GM08714 (cell line): ENCODE results near the gene NOL11.
"Not testable (repeated sequence)": the region's sequence is repeated elsewhere in the genome, so short reads cannot be mapped to it uniquely, and the experiment has no call there.

ENCODE experiments used
- H3K4me3 ChIP-seq: fragments of 200-500 bp; sonication (Bioruptor generic); 2 replicates; pipeline ENCODE4 v1.5.1; 2014; ENCODE audit warnings: mild to moderate bottlenecking, low read length, inconsistent platforms
- ZNF274 ChIP-seq: IDR thresholded peaks from 2 replicates; pipeline ENCODE4 v1.6.1; 2012; ENCODE audit warnings: mild to moderate bottlenecking, low read depth, low read length

The NOL11 gene

GRCh38 chr17:67754001-67754400, 36.3 kb downstream of the NOL11 start:
- TF ChIP-seq ZNF274: no peak
- H3K4me3 ChIP-seq: no peak overlapping the region

- H3K4me3 ChIP-seq: not testable (repeated sequence)
These were observed 37.0 kb downstream of the NOL11 start for GRCh38 chr17:67754686-67755085.

GRCh38 chr17:67756766-67757165, 39.0 kb downstream of the NOL11 start:
- not testable (repeated sequence) for H3K4me3 ChIP-seq

- no peak for TF ChIP-seq ZNF274
These were observed 41.8 kb downstream of the NOL11 start for GRCh38 chr17:67759355-67760171.

GRCh38 chr17:67765623-67766022, 47.9 kb downstream of the NOL11 start:
- TF ChIP-seq ZNF274: no peak
- no peak overlapping the region for H3K4me3 ChIP-seq

More at GRCh38 chr17:67759355-67760171, 41.8 kb downstream of the NOL11 start:
- no peak overlapping the region for H3K4me3 ChIP-seq

GRCh38 chr17:67769231-67769630, 51.5 kb downstream of the NOL11 start:
- TF ChIP-seq ZNF274: no peak
- no peak overlapping the region for H3K4me3 ChIP-seq

- H3K4me3 ChIP-seq: no peak overlapping the region
- no peak for TF ChIP-seq ZNF274
These were observed 52.8 kb downstream of the NOL11 start for GRCh38 chr17:67770539-67770938.

GRCh38 chr17:67772679-67773078, 54.9 kb downstream of the NOL11 start:
- no peak overlapping the region for H3K4me3 ChIP-seq
- TF ChIP-seq ZNF274: no peak

GRCh38 chr17:67773246-67773645, 55.5 kb downstream of the NOL11 start:
- TF ChIP-seq ZNF274: no peak

GRCh38 chr17:67779098-67779672, 61.4 kb downstream of the NOL11 start:
- no peak for TF ChIP-seq ZNF274
- H3K4me3 ChIP-seq: no peak overlapping the region

More at GRCh38 chr17:67773246-67773645, 55.5 kb downstream of the NOL11 start:
- no peak overlapping the region for H3K4me3 ChIP-seq

GRCh38 chr17:67784364-67785121, 66.8 kb downstream of the NOL11 start:
- no peak for TF ChIP-seq ZNF274

GRCh38 chr17:67785122-67785477, 67.4 kb downstream of the NOL11 start:
- no peak for TF ChIP-seq ZNF274

More at GRCh38 chr17:67784364-67785121, 66.8 kb downstream of the NOL11 start:
- H3K4me3 ChIP-seq: no peak overlapping the region

GRCh38 chr17:67785504-67785903, 67.8 kb downstream of the NOL11 start:
- H3K4me3 ChIP-seq: no peak overlapping the region
- no peak for TF ChIP-seq ZNF274

More at GRCh38 chr17:67785122-67785477, 67.4 kb downstream of the NOL11 start:
- no peak overlapping the region for H3K4me3 ChIP-seq
